Activated CD8-positive, alpha-beta memory T cell treated with anti-CD3 and anti-CD28 coated beads for 1 hour (primary cell): Measurements from ENCODE around the gene UQCC5.

ENCODE experiments used
- DNase-seq, 2 donors: peaks; one replicate each; pipeline ENCODE4 v3.0.0-alpha.2; 2020; ENCODE audit warnings: low read depth in 1 of 2; ENCODE audit errors: extremely low read depth in 1 of 2

Gene UQCC5

DNA sequence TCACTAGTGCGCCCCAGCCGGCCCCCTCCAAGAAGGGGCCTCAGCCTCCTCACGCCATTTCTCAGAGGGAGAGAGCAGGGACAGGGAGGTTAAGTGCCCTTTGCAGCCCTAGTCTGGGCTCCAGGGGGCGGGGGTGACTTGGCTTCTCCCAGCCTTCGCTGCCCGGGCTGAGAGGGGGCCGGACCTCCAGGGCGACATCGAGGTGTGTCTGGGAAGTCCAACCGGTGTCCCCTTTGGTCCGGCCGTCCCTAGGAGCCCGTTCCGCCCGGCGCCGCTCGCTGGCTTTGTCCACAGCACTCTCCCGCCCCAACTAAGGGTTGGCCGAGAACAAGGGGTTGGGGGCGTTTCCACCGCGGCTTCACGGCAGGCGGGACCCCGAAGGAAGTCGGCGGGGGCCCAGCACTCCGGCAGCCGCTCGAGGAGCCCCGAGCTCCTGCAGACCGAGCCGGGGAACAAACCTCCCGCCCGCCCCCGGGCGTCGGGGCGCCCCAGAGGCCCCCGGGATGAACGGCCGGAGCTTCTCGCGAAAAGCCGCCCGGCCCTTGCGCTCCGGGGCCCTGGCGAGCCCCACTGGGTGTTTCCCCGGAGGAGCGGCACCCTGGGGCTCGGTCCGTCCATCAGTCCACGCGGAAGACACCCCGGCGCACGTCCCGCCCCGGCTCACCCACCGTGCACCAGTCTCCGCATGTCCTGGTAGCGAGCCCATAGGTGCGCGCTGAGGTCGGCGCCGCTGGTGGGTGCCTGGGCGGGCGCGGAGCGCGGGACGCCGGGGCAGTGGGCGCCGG is 3.4 kb upstream of the UQCC5 start:
- DNase-seq: no peak

DNA sequence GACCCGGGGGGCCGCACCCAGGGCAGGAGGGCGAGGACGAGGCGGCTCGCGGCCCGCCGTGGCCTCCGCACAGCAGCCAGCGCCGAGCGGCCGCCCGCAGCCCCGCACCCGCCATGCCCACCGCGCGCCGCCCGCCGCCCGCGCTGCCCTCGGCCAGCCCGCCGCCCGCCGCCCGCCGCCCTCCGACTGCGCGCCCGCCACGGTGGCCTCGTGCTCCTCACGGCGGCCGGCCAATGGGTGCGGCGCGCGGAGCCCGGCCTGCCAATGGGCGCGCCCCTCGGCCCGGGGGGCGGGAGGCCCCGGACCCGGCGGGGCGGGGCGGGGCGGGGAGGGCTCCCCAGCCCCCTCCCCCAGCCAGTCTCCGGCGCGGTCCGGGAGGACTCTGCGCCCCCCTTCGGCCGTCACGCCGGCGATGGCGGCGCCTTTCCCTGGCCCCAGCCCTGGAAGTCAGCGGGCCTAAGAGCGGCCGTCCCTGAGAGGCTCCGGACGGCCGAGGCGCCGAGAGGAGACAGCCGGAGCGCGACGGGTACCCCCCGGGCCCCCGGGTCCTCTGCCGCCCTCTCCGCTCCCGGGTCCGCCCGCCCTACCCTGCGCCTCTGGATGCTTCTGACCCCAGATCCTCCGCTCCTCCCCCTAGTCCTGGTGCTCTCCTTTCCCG is 2.7 kb upstream of the UQCC5 start, which contains the start of gene NT5DC2:
Gene NT5DC2, minus strand, starts transcription at position 235 of the 658 bp plus-strand sequence. Its CDS starts 120 bp downstream, at position 115.
- DNase-seq: peak in 1 of 2 donors; percentile 52

DNA sequence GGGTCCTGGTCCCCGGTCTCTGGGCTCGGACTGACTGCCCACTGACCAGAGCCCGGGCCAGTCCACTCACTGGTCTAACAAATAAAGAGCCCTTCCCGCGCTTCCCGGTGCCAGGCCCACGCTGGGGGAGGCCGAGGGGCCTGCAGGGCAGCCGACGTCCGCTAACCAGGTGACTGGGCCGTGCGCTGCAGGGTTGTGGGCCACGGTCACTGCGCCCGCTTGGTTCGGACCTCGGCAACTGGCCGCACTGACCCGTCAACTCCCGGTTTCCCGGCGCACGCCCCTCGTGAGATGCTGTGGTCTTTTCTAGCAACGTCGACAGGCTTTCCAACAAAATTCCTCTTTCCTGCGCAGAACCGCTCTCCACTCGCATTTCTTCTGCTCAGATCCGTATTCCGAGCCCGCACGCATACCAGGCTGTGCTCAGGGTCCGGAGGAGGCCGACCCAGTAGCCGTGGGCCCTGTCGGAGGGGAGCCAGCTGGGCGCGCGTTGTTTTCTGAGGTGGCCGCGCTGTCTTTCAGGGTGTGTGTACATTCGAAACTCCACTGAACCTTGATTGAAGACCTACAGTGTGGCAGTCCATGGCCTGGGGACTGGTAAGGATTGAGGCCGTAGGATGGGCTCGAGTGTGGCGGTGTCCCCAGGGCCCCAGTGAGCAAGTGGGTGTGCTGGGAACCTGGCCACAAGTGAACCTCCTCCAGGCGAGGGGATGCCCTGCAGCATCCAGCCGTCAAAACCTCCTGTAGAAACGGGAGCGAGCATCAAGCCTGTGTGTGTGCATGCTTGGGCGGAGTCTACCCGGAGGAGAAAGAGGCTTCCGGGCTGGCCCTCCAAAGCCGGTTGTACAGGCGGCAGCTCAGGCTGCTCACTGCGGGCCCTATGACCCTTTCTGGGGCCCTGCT is 1.9 kb upstream of the UQCC5 start:
- no peak for DNase-seq

GRCh38 chr3:52535411-52536111 is 844 bp upstream of the UQCC5 start:
- DNase-seq: no peak

- no peak for DNase-seq
Observed at GRCh38 chr3:52536112-52536368, 365 bp upstream of the UQCC5 start.

GRCh38 chr3:52537165-52537620 is 788 bp downstream of the UQCC5 start:
- no peak for DNase-seq

DNA sequence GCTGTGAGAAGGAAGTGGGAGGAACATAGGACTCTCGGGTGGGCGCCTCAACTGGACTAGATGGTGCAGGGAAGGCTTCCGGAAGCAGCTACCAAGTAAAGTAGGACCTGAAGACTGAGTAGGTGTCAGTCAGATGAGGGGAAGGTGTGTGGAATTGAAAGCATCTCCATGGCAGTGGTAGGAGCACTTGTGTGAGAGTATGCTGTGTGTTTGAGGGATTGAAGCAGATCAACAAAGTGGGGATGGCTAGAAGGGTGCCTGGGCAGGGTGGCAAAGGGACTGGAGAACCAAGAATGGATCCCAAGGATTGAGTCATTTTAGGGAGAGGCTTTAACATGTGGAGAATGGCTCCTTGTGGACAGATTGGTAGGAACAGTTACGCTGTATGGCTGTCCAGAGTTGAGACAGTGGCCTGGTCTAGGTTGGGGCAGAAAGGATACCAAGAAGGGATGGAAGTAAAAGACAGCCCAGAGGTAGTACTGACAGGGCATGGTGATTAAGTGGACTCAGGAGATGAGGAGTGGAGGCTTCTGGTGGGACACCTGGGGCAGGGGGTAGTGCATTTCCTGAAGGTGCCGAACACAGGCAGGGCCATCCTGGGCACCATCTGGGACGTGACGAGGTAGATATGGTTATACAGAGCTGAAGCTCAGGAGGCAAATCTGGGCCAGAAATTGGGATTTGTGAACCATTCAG is 1.5 kb downstream of the UQCC5 start:
- no peak for DNase-seq

DNA sequence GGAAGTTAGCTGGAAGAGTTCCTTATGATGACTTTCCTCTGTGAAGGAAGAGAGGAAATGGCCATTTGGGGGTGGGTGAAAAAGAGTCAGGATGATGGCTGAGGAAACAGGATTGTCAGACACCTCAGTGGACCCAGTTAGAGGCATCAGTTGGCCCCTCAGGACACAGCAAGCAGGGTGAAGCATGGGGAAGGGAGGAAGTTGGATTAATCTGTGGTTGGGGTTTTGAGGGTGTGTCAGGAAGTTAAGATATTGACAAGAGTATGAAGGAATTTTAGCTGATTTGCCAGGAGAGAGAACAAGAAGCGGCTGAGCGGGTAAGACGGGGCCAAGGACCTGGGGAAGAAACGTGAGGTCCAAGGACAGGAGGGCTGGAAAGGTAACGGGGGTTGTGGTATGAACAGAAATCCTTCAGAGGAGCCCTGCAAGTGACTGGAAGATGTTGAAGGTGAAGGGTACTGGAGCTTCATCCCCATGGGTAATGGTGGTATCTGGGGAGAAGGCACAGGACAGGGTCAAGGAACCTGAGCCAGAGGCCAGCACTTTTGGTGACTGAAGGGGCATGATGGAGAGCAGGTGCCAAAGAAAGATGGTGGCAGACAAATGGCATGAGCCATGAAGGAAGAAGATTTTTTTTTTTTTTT is 2.7 kb downstream of the UQCC5 start:
- DNase-seq: no peak

GRCh38 chr3:52541050-52541449 is 4.6 kb downstream of the UQCC5 start:
- no peak for DNase-seq

DNA sequence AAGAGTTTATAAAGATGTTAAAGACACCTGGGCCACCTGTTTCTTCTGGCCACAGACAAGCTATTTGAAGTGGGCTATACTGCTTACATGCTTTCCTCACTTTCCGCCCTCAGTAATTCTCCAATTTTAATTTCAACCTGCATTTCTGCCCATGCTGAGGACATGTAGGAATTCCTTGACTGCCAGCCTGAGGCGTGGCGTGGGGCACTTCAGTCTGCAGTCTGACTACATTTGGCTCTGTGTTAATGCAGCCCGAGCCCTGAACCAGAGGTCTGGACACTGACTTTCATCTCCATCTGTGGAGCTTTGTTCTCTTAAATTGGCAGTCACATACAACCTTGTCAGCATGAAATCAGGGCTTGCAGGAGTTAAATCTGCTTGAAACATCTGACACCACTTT is 8.5 kb downstream of the UQCC5 start:
- DNase-seq: no peak

DNA sequence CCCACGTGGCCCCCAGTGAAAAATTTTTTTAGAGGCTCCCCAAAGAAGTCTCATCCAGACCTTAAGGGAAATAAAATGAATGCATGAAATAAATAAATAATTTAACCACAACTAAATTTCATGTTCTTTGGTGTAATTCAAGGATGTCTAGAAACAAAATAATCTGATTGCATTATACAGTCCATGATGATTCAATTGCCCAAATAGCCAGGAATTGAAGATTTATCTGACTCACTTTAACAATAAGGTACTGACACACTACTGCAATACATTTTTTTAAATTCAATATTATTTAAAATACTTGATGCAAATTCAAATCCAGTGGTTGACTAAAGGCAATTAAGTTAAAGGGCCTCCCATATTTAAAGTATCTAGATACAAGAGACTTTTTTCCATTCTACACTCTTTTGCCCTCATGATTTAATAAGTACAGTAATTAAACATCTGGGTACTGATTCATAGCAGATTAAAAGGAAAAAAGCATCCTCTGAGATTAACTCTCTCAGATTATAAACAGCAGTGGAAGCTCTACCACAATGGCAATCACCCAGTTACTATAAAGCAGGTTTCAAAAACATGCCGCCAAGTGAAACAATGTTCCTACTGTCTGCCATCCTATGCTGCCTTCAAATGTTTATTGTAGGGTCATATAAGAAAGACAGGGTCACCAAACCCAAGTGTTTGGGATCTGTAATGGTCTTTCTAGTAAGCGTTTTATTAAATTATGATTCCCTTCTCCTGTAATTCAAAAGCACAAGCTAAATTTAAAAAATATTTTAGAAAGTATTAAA is 9.9 kb downstream of the UQCC5 start:
- DNase-seq: no peak

- DNase-seq: no peak
Observed at GRCh38 chr3:52547143-52547542, 10.7 kb downstream of the UQCC5 start.

GRCh38 chr3:52551118-52551517 is 14.7 kb downstream of the UQCC5 start:
- DNase-seq: no peak

DNA sequence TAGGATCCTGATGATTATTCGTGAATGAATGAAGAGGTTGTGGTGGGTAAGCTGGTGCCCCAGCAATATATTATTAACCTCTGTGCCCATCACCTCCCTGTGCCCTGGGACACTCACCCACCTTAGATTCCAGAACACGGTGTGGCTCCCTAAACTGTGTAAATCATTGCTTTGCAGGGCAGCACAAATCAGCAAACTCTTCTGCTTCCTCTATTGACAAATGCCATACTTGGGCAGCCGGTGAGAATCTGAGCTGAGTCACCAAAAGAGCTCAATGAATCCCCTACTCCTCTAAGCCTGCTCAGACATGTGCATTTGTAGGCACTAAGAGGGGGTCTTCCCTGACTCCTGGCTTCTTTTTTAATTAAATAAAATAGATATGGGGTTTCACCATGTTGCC is 15.7 kb downstream of the UQCC5 start:
- DNase-seq: no peak

GRCh38 chr3:52554026-52554755 is 17.8 kb downstream of the UQCC5 start:
- DNase-seq: no peak

- DNase-seq: no peak
Observed at GRCh38 chr3:52555056-52555455, 18.7 kb downstream of the UQCC5 start.

DNA sequence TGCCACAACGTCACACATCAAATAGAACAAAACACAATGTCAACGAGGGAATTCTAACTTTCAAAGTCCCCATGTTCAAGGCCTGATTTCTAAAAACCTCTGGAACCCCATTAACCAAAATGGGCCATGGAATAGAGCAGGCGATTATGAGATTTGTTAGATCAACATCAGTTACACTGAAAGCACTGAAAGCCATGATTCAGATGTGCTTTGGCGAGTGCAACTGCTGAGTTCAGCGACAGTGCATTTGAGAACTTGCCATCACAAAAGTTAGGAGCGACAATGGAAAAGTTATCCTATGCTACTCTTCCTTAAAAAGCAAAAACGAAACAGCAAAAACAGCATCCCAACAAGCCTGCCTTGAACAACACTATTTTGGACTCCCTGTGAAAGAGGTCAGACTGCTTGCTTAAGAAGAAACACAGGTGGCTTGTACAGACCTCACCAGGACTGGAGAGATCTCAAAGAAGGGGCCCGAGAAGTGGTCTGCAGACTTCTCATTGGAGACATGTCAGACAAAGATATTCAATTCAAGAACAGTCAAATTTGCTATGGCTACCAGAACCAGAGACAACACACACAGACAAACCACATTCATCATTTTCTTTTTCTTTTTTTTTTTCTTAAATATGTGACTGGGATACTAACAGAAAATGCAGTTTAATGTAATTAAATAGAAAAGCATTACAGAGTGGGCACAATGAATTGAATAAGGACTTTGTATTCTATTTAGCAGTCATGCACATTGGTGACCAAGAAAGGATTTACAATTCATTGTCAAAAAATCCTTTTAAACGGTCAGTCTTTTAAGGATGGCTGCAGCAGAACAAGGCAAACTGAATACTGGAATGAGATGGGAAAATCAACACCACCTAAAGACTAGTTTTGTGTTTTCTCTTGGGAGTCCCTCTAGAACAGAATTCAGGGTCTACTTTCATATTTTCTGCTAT is 20.9 kb downstream of the UQCC5 start:
- no peak for DNase-seq
